ENCODE data around the gene IRAK2. TPM values are rescaled to one million over a fixed set of nuclear protein-coding genes. Genes with fewer than 3 reads are reported as not detected.

IRAK2 gene
- total RNA-seq, 2 experiments from 2014 or later, result 1.4 TPM

GRCh38 chr3:10292505-10293419, 128.0 kb downstream of the IRAK2 start, which contains the start of gene GHRL:
GHRL (minus strand) TSS chr3:10292947; CDS start chr3:10290180, 2,767 bp downstream.
- TF ChIP-seq EZH2phosphoT487 (IDR thresholded peaks at IDR 0.05; ENCODE audit: borderline replicate concordance, low read depth, low read length), result no peak
- no peak for TF ChIP-seq CTCF (conservative IDR thresholded peaks at IDR 0.05; ENCODE audit: low read length)
- Histone ChIP-seq H4K20me1 (ENCODE audit: insufficient read depth, low read length) (no peaks in the 10 kb centered on the region), H3K4me2 (ENCODE audit: low read length) (no peak within 1 kb of the TSS), H3K27ac (ENCODE audit: low read depth, low read length, poor library complexity, severe bottlenecking) (no peak within 1 kb of the TSS), H3K79me2 (ENCODE audit: insufficient read depth, low read depth, low read length) (no peaks in the 10 kb centered on the region), H3K4me3 (ENCODE audit: low read depth, low read length, poor library complexity, severe bottlenecking) (no peak within 1 kb of the TSS), H3K9me2 (ENCODE audit: insufficient read depth, low read length) (no peaks in the 10 kb centered on the region), H2AFZ (ENCODE audit: low read length) (no peak within 1 kb of the TSS), H3K4me1 (ENCODE audit: insufficient read depth, low read length, poor library complexity, severe bottlenecking) (no peaks in the 10 kb centered on the region), H3K9me3 (ENCODE audit: low read length) (no peaks in the 10 kb centered on the region), H3K36me3 (ENCODE audit: insufficient read depth, low read length) (peaks cover 44% of the 10 kb centered on the region)
- CTCF ChIA-PET (ENCODE audit: unreplicated experiment), result no interaction called here
- BruUV-seq (replicated peaks), result no TSS peak
- POLR2A ChIA-PET, result interaction anchor here (0.6 kb wide), 1 partner anchor 121 kb away, joined by 3 read pairs; no protein-coding TSS in a partner anchor
- no peak for DNase-seq (ENCODE audit: low spot score)
- intact Hi-C loops (cut with micrococcal nuclease; ENCODE audit: unreplicated experiment), result no loop called here

Small RNA genes within 50 kb of the gene (small RNA-seq; reads per million reads assigned to genes)
- gene RF02126, result not detected

Other genes with a start within 250 kb of the IRAK2 start
- gene IL17RC, start 247.8 kb upstream of the IRAK2 start, total RNA-seq (2014; rRNA removed; shearing (Covaris generic)), result 0.73 TPM in 1 of 2 replicates, not detected in the other
- 0.23 TPM in 1 of 2 replicates, not detected in the other for gene IL17RC, start 247.8 kb upstream of the IRAK2 start, total RNA-seq (2022)
- gene CRELD1, start 231.1 kb upstream of the IRAK2 start, total RNA-seq (2014; rRNA removed; shearing (Covaris generic)), result 23.4 and 28.6 TPM in 2 replicates
- 20.9 and 21.6 TPM in 2 replicates for gene CRELD1, start 231.1 kb upstream of the IRAK2 start, total RNA-seq (2022)
- 1.4 and 2.1 TPM in 2 replicates for gene PRRT3, start 212.5 kb upstream of the IRAK2 start, total RNA-seq (2014; rRNA removed; shearing (Covaris generic))
- gene PRRT3, start 212.5 kb upstream of the IRAK2 start, total RNA-seq (2022), result 4.1 and 4.3 TPM in 2 replicates
- 16.1 and 30.6 TPM in 2 replicates for gene EMC3, start 178.1 kb upstream of the IRAK2 start, total RNA-seq (2014; rRNA removed; shearing (Covaris generic))
- gene EMC3, start 178.1 kb upstream of the IRAK2 start, total RNA-seq (2022), result 31.7 and 33.4 TPM in 2 replicates
- gene FANCD2, start 138.5 kb upstream of the IRAK2 start, total RNA-seq (2014; rRNA removed; shearing (Covaris generic)), result 112 and 116 TPM in 2 replicates
- 130 and 134 TPM in 2 replicates for gene FANCD2, start 138.5 kb upstream of the IRAK2 start, total RNA-seq (2022)
- gene FANCD2OS, start 56.7 kb upstream of the IRAK2 start, total RNA-seq (2014; rRNA removed; shearing (Covaris generic)), result not detected in 2 replicates
- not detected in 2 replicates for gene FANCD2OS, start 56.7 kb upstream of the IRAK2 start, total RNA-seq (2022)
- gene BRK1, start 49.2 kb upstream of the IRAK2 start, total RNA-seq (2014; rRNA removed; shearing (Covaris generic)), result 67.5 and 80.4 TPM in 2 replicates
- gene BRK1, start 49.2 kb upstream of the IRAK2 start, total RNA-seq (2022), result 102 and 105 TPM in 2 replicates
- 79.9 and 82.1 TPM in 2 replicates for gene VHL, start 23.1 kb upstream of the IRAK2 start, total RNA-seq (2014; rRNA removed; shearing (Covaris generic))
- gene VHL, start 23.1 kb upstream of the IRAK2 start, total RNA-seq (2022), result 123 and 132 TPM in 2 replicates
- gene TATDN2, start 83.5 kb downstream of the IRAK2 start, total RNA-seq (2014; rRNA removed; shearing (Covaris generic)), result 22.0 and 22.9 TPM in 2 replicates
- 57.5 and 63.4 TPM in 2 replicates for gene TATDN2, start 83.5 kb downstream of the IRAK2 start, total RNA-seq (2022)
- gene GHRL, start 128.0 kb downstream of the IRAK2 start, total RNA-seq (2014; rRNA removed; shearing (Covaris generic)), result 0.32 TPM in 1 of 2 replicates, not detected in the other
- gene GHRL, start 128.0 kb downstream of the IRAK2 start, total RNA-seq (2022), result 0.42 and 0.77 TPM in 2 replicates
- gene SEC13, start 156.2 kb downstream of the IRAK2 start, total RNA-seq (2014; rRNA removed; shearing (Covaris generic)), result 131 and 132 TPM in 2 replicates
- 104 and 111 TPM in 2 replicates for gene SEC13, start 156.2 kb downstream of the IRAK2 start, total RNA-seq (2022)

All from OCI-LY7 (cell line).